Body of pancreas (tissue), 4 donors: ENCODE data around the gene PDIA2. TPM values are rescaled to one million over a fixed set of nuclear protein-coding genes. Genes with fewer than 3 reads are reported as not detected.

Experiments used
- ATAC-seq: fragments of 150-250 bp; one replicate; pipeline ENCODE4 v1.9.1; 2016
- DNase-seq, 4 donors: peaks; one replicate each; pipeline ENCODE4 v3.0.0-alpha.2; 2019
- H3K27ac ChIP-seq, 4 donors: fragments of 200-600 bp; sonication (generic); 1 replicate in 3 of 4; 2 replicates in 1 of 4; pipeline versions ENCODE4 v1.5.1 to v1.6.1; 2016 to 2019; ENCODE audit warnings: mild to moderate bottlenecking in 1 of 4, mixed read lengths in 1 of 4, moderate library complexity in 1 of 4
- H3K27me3 ChIP-seq, 2 donors: fragments of 200-600 bp; sonication (generic); one replicate each; pipeline ENCODE4 v1.6.0; 2016; ENCODE audit warnings: mild to moderate bottlenecking in 1 of 2
- H3K36me3 ChIP-seq, 2 donors: fragments of 200-600 bp; sonication (generic); replicated peaks in 1 of 2; 2 replicates each; pipeline ENCODE4 v1.5.1; 2016; ENCODE audit warnings: low read depth in 2 of 2; ENCODE audit not compliant: insufficient read depth in 1 of 2
- H3K4me1 ChIP-seq: fragments of 200-600 bp; sonication (generic); one replicate; pipeline ENCODE4 v1.6.0; 2016
- H3K4me3 ChIP-seq, 2 donors: fragments of 200-600 bp; sonication (generic); 1 replicate in 1 of 2; 2 replicates in 1 of 2; pipeline ENCODE4 v1.5.1; 2016 to 2019
- H3K9me3 ChIP-seq, 3 donors: fragments of 200-600 bp; sonication (generic); 1 replicate in 2 of 3; 2 replicates in 1 of 3; pipeline ENCODE4 v1.5.1; 2016
- POLR2A ChIP-seq, 3 donors: fragments of 450-650 bp; IDR thresholded peaks; one replicate each; pipeline ENCODE4 v1.6.1; 2016; ENCODE audit warnings: antibody characterized with exemption in 3 of 3, mild to moderate bottlenecking in 2 of 3
- WGBS, 2 donors: methylation state at CpG; one replicate each; pipeline ENCODE4 v1.1.5; 2017; 5-methylcytosine and 5-hydroxymethylcytosine counted together
- intact Hi-C: fragments of 100-400 bp; cut with DNase I; formaldehyde crosslinking; loops from one replicate; pipeline ENCODE4 v1.15.1; 2023
- total RNA-seq, 2 donors: library from RNA; depleted of rRNA; stranded (reverse); fragments of >200 nt; gene quantifications; one replicate each; pipeline ENCODE4 v1.1.0, GENCODE V29; 2016
- TF ChIP-seq, protein P1 (sequence below), 7 experiments: fragments of 450-650 bp in 4 of 7; fragments of 200-600 bp in 3 of 7; sonication (generic) in 3 of 7; IDR thresholded peaks; one replicate each; pipeline ENCODE4 v1.5.1; 2016 to 2019; ENCODE audit warnings: antibody characterized with exemption in 7 of 7

Gene PDIA2
- total RNA-seq, 2 donors from 2014 or later: 517 to 2,271 TPM

DNA sequence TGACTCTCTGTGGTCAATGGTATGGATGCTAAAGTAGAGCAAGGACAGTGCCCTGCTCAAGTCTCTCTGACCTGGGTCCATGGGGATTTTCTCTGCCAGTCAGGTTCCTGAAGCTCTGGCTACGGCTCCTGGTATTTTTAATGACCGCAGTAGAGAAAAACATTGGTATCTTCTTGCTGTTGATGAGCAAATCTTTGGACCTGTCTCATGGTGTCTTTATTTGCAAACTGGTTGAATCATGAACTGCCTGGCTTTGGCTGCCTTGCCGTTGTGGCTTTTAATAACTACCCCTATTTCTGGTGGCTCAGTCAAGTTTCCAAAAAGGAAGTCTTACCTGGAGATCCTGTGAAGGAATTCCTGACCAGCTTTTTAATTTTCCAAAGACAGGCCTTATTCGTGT lies 39.6 kb upstream of the PDIA2 start:
- intact Hi-C loops: no loop called here
- H3K4me3 ChIP-seq: no peak overlapping the region
- peaks cover 13% of the 10 kb centered on the region for H3K4me1 ChIP-seq
- TF ChIP-seq, protein P1, sequence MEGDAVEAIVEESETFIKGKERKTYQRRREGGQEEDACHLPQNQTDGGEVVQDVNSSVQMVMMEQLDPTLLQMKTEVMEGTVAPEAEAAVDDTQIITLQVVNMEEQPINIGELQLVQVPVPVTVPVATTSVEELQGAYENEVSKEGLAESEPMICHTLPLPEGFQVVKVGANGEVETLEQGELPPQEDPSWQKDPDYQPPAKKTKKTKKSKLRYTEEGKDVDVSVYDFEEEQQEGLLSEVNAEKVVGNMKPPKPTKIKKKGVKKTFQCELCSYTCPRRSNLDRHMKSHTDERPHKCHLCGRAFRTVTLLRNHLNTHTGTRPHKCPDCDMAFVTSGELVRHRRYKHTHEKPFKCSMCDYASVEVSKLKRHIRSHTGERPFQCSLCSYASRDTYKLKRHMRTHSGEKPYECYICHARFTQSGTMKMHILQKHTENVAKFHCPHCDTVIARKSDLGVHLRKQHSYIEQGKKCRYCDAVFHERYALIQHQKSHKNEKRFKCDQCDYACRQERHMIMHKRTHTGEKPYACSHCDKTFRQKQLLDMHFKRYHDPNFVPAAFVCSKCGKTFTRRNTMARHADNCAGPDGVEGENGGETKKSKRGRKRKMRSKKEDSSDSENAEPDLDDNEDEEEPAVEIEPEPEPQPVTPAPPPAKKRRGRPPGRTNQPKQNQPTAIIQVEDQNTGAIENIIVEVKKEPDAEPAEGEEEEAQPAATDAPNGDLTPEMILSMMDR (IDR thresholded peaks at IDR 0.05): no peak
- no peak for TF ChIP-seq POLR2A (IDR thresholded peaks at IDR 0.05)
- no peaks in the 10 kb centered on the region for H3K9me3 ChIP-seq
- WGBS, 2 donors: 58 to 64% methylated on average over 4 of the region's 4 CpGs
- H3K36me3 ChIP-seq: no peaks in the 10 kb centered on the region
- ATAC-seq: no peak
- no peak for DNase-seq
- no peak overlapping the region for H3K27ac ChIP-seq
- no peaks in the 10 kb centered on the region for H3K27me3 ChIP-seq

DNA sequence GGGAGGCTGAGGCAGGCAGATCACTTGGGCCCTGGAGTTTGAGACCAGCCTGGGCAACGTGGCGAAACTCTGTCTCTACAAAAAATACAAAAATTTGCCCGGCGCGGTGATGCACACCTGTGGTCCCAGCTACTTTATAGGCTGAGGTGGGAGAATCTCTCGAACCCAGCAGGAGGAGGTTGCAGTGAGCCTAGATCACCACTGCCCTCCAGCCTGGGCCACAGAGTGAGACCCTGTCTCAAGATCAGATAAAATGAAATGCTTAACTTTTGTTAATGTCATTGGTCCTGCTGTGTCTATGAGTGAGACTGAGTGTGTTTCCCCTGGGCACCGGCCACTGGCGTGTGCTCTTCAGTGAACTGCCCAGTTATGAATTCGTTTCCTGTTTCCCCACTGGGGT lies 37.9 kb upstream of the PDIA2 start:
- H3K27me3 ChIP-seq: no peaks in the 10 kb centered on the region
- H3K4me1 ChIP-seq: peaks cover 8% of the 10 kb centered on the region
- no peaks in the 10 kb centered on the region for H3K36me3 ChIP-seq
- ATAC-seq: no peak
- DNase-seq: no peak
- no peak overlapping the region for H3K27ac ChIP-seq
- no peak overlapping the region for H3K4me3 ChIP-seq
- no peak for TF ChIP-seq POLR2A (IDR thresholded peaks at IDR 0.05)
- TF ChIP-seq, protein P1 (IDR thresholded peaks at IDR 0.05): no peak
- WGBS, 2 donors: 94 to 95% methylated on average over 9 of the region's 9 CpGs
- intact Hi-C loops: no loop called here
- no peaks in the 10 kb centered on the region for H3K9me3 ChIP-seq

DNA sequence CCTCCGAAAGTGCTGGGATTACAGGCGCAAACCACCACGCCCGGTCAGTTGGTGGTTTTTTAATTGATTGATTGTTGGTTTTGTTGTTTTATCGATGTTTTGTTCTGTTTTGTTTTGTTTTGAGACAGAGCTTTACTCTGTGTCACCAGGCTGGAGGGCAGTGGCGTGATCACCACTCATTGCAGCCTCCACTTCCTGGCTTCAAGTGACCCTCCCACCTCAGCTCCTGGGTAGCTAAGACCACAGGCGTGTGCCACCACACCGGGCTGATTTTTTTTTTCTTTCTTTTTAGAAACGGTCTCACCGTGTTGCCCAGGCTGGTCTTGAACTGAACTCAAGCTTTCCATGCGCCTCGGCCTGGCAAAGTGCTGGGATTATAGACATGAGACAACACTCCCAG lies 35.9 kb upstream of the PDIA2 start:
- WGBS, 2 donors: 92 to 95% methylated on average over 12 of the region's 12 CpGs
- no peaks in the 10 kb centered on the region for H3K27me3 ChIP-seq
- no peak for DNase-seq
- H3K36me3 ChIP-seq: no peaks in the 10 kb centered on the region
- H3K27ac ChIP-seq: no peak overlapping the region
- no peaks in the 10 kb centered on the region for H3K9me3 ChIP-seq
- no peak for TF ChIP-seq POLR2A (IDR thresholded peaks at IDR 0.05)
- TF ChIP-seq, protein P1 (IDR thresholded peaks at IDR 0.05): no peak
- ATAC-seq: no peak
- H3K4me1 ChIP-seq: peaks cover 11% of the 10 kb centered on the region
- intact Hi-C loops: no loop called here
- H3K4me3 ChIP-seq: no peak overlapping the region

DNA sequence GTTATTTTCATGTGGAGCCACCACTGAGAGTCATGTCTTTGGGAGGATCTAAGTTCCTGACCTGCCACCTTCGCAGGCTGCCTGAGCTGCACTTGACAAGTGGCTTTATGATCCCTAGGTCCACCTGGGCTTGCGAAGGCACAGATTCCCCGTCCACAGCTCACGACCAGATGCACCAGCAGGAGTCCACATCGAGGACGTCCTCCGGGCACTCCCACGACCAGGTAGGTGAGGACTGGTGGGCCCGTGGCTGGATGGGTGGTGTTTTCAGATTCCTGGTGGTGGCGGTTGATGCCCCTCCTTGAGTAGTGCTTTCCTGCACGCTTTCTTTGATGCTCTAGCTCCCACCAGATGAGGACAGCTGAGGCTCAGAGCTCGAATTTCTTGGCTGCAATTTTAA lies 33.5 kb upstream of the PDIA2 start:
- intact Hi-C loops: no loop called here
- WGBS, 2 donors: 82 to 85% methylated on average over 10 to 12 of the region's 12 CpGs
- no peaks in the 10 kb centered on the region for H3K27me3 ChIP-seq
- peak overlapping the region in 1 of 4 donors; percentile 54 for H3K27ac ChIP-seq
- DNase-seq (no peak), ATAC-seq (no peak)
- peaks cover 0 to 3% of the 10 kb centered on the region in 2 donors for H3K36me3 ChIP-seq
- no peak overlapping the region for H3K4me3 ChIP-seq
- peaks cover 11% of the 10 kb centered on the region for H3K4me1 ChIP-seq
- no peaks in the 10 kb centered on the region for H3K9me3 ChIP-seq
- no peak for TF ChIP-seq POLR2A (IDR thresholded peaks at IDR 0.05)
- TF ChIP-seq, protein P1 (IDR thresholded peaks at IDR 0.05): no peak
